AG09319 (cell line): ENCODE measurements around the gene FAM149B1.

Experiments
- DNase-seq: peaks from one replicate; pipeline ENCODE4 v3.0.0-alpha.2; 2010; ENCODE audit warnings: low read depth; ENCODE audit errors: extremely low read depth
- CTCF ChIP-seq: IDR thresholded peaks from 2 replicates; pipeline ENCODE4 v1.5.1; 2011; ENCODE audit warnings: low read depth, mild to moderate bottlenecking, inconsistent platforms, low read length, moderate library complexity

FAM149B1 gene

GRCh38 chr10:73172867-73173266 is 4.9 kb downstream of the FAM149B1 start:
- no peak for TF ChIP-seq CTCF
- no peak for DNase-seq

DNA sequence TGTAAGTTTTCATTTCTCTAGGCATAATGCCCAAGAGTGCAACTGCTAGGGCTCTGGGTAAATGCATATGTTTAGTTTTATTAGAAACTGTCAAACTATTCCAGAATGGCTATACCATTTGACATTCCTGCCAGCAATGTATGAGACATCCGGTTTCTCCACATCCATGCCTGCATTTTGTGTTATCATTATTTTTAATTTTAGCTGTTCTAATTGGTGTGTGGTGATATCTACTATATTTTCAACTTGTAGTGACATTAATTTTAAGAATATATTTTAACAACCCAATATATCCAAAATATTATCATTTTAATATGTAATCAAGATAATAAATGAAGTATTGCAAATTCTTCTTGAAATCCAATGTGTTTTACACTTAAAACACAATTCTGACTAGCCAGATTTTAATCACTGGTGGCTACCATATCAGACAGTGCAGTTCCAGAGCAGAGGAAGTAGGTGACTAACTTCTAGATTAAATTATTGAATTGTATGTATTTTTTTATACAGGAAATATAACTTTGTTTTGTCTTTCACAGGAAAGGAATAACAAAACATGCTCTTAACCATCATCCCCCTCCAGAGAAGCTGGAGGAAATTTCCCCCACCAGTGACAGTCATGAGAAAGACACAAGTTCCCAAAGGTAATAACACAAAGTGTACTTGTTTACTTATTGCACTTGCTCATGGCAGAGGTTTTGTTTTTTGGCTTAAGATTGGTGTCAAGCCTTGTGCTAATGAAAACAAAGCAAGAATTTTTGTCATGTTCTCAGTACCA is 6.4 kb downstream of the FAM149B1 start:
- TF ChIP-seq CTCF: no peak
- DNase-seq: no peak

DNA sequence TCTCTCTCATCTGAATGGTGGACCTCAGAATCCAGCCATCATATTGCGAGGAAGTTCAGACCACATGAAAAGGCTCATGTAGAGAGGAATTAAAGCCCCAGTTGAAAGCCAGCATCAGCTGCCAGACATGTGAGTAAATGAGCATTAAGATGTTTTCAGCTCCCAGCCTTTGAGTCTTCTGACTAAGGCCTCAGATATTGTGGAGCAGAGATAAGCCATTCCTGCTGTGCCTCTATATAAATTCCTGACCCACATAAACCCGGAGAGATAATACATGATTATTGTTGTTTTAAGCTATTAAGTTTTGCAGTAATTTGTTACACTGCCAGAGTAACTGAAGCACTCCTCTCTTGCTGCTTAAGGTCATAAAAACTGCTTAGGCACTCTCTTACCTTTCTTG is 14.6 kb downstream of the FAM149B1 start:
- no peak for DNase-seq
- no peak for TF ChIP-seq CTCF

- DNase-seq: no peak
- TF ChIP-seq CTCF: no peak
Measured at GRCh38 chr10:73183667-73184281, 15.9 kb downstream of the FAM149B1 start.

DNA sequence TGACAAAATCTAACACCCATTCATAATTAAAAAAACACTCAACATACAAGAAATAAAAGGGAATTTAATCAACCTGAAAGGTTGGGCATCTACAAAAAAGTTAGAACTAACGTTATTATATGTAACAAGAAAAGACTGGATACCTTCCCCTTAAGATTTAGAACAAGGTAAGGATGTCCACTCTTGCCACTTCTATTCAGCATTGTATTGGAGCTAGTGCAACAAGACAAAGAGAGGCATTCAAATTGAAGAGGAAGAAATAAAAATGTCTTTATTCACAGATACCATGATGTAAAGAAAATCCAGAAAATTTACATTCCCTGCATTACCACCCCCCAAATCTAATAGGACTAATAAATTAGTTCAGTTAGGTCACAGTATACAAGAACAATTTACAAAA is 18.3 kb downstream of the FAM149B1 start:
- no peak for TF ChIP-seq CTCF
- no peak for DNase-seq

DNA sequence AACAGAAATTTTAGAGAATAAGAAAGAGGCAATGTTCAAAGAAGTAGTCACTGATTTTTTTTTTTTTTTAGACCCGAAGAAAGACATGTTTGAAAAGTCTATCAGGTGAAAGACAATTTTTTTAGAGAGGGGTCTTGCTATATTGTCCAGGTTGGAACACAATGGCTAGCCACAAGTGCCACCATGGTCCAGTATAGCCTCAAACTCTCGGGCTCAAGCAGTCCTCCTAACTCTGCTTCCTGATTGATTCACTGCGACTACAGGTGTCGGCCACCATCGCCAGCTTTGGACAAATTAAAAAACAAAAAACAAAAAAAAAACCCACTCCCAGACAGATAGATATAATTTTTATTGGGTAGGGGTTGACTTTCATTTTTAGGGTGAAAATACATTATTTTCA is 22.3 kb downstream of the FAM149B1 start:
- TF ChIP-seq CTCF: no peak
- no peak for DNase-seq

DNA sequence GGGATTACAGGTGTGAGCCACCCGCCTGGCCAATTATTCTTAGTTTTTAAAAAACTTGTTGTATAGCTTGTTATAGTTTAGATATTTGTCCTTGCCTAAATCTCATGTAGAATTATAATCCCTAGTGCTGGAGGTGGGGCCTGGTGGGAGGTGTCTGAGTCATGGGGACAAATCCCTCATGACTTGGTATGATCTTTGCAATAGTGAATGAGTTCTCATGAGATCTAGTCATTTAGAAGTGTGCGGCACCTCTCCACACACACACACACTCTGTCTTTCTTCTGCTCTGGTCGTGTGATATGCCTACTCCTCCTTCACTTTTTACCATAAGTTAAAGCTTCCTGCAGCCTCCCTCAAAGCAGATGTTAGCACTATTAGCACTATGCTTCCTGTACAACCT is 37.2 kb downstream of the FAM149B1 start:
- TF ChIP-seq CTCF: no peak
- DNase-seq: no peak
